Prostate gland (tissue), 2 donors: ENCODE measurements around the gene GCM1. TPM values are rescaled to one million over a fixed set of nuclear protein-coding genes. Genes with fewer than 3 reads are reported as not detected.
"Not testable (repeated sequence)": the region's sequence is repeated elsewhere in the genome, so short reads cannot be mapped to it uniquely, and the experiment has no call there.

Experiments used
- DNase-seq: peaks from one replicate; pipeline ENCODE4 v3.0.0-alpha.2; 2019; ENCODE audit warnings: low spot score
- H3K27ac ChIP-seq, 2 donors: fragments of 200-600 bp; sonication (generic); 2 replicates each; pipeline ENCODE4 v1.5.1; 2017 to 2019
- H3K27me3 ChIP-seq: fragments of 200-600 bp; sonication (generic); replicated peaks from 2 replicates; pipeline ENCODE4 v1.5.1; 2019; ENCODE audit not compliant: insufficient read depth
- H3K36me3 ChIP-seq, 2 donors: fragments of 200-600 bp; sonication (generic); 1 replicate in 1 of 2; 2 replicates in 1 of 2; pipeline versions ENCODE4 v1.5.1 to v1.8.1; 2017 to 2019
- H3K4me1 ChIP-seq: fragments of 200-600 bp; sonication (generic); replicated peaks from 2 replicates; pipeline ENCODE4 v1.5.1; 2019
- H3K4me3 ChIP-seq, 2 donors: fragments of 200-600 bp; sonication (generic); 2 replicates each; pipeline ENCODE4 v1.5.1; 2017 to 2019
- H3K9me3 ChIP-seq: fragments of 200-600 bp; sonication (generic); 2 replicates; pipeline ENCODE4 v1.5.1; 2017
- POLR2A ChIP-seq: fragments of 450-650 bp; IDR thresholded peaks from one replicate; pipeline ENCODE4 v1.6.1; 2016; ENCODE audit warnings: antibody characterized with exemption, mild to moderate bottlenecking
- POLR2AphosphoS5 ChIP-seq: sonication (generic); formaldehyde crosslinking; IDR thresholded peaks from one replicate; pipeline ENCODE4 v1.6.1; 2017; ENCODE audit warnings: antibody characterized with exemption
- WGBS: methylation state at CpG from one replicate; pipeline ENCODE4 v1.1.5; 2018; 5-methylcytosine and 5-hydroxymethylcytosine counted together
- intact Hi-C: fragments of 100-400 bp; cut with DNase I; formaldehyde crosslinking; loops from one replicate; pipeline ENCODE4 v1.14.2; 2022
- total RNA-seq, 2 donors: library from RNA; depleted of rRNA; stranded (reverse); fragments of >200 nt; gene quantifications; one replicate each; pipeline ENCODE4 v1.1.0, GENCODE V29; 2016
- TF ChIP-seq, protein P1 (sequence below), 4 experiments: fragments of 200-600 bp in 2 of 4; fragments of 450-650 bp in 2 of 4; sonication (generic) in 2 of 4; IDR thresholded peaks; 1 replicate in 3 of 4; 2 replicates in 1 of 4; pipeline ENCODE4 v1.5.1; 2016 to 2019; ENCODE audit warnings: antibody characterized with exemption in 4 of 4, mild to moderate bottlenecking in 2 of 4, moderate library complexity in 2 of 4

The GCM1 gene
- total RNA-seq, 2 donors from 2014 or later = 0.09 to 0.34 TPM

DNA sequence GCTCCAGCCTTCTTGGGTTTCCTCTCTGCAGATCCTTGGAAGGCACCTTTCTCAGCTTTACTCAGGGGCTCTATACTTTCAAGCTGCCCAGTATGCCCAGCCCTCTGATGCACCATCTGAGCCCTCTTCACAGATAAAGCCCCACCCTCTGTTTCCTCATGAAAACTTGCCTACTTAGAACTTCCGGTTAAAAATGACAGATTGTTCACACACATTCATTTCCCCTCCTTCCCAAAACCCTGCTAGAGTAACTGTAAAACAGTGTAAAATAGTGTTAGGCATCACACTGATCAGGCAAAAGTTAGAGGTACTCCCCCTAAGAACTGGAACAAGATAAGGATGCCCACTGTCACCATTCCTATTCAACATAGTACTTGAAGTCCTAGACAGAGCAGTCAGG, 14.0 kb upstream of the GCM1 start:
- no peak for TF ChIP-seq POLR2A
- TF ChIP-seq, protein P1, sequence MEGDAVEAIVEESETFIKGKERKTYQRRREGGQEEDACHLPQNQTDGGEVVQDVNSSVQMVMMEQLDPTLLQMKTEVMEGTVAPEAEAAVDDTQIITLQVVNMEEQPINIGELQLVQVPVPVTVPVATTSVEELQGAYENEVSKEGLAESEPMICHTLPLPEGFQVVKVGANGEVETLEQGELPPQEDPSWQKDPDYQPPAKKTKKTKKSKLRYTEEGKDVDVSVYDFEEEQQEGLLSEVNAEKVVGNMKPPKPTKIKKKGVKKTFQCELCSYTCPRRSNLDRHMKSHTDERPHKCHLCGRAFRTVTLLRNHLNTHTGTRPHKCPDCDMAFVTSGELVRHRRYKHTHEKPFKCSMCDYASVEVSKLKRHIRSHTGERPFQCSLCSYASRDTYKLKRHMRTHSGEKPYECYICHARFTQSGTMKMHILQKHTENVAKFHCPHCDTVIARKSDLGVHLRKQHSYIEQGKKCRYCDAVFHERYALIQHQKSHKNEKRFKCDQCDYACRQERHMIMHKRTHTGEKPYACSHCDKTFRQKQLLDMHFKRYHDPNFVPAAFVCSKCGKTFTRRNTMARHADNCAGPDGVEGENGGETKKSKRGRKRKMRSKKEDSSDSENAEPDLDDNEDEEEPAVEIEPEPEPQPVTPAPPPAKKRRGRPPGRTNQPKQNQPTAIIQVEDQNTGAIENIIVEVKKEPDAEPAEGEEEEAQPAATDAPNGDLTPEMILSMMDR (IDR thresholded peaks at IDR 0.05) = no peak
- TF ChIP-seq POLR2AphosphoS5 = no peak
- Histone ChIP-seq H3K4me3 (no peak overlapping the region), H3K36me3 (no peaks in the 10 kb centered on the region), H3K27me3 (no peaks in the 10 kb centered on the region), H3K27ac (no peak overlapping the region), H3K4me1 (no peaks in the 10 kb centered on the region), H3K9me3 (no peaks in the 10 kb centered on the region)
- no peak for DNase-seq
- intact Hi-C loops = no loop called here
- WGBS = 65% methylated on average over 1 of the region's 1 CpG

DNA sequence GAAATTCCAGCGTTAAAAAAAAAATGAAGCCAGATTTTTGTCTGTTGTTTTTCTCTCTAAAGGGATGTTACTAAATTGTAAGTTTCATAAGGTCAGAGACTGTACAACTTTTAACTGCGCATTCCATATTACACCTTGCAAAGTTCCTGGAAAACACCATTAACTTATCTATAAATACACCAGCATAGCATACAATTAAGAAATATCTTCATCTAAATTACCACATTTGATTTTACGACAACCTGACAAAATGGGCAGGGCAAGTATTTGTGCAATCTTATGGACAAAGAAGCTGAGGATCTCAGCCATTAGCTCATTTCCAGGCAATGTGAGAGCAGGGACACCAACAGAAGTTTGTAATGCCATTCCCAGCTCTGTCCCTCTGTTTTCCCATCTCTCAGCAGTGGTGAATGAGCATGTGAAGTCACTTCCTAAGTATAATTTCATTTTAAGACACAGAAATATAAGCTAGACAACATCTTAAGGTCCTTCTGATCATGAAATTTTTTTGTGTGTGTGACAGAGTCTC, 12.9 kb upstream of the GCM1 start:
- DNase-seq = no peak
- Histone ChIP-seq H3K9me3 (no peaks in the 10 kb centered on the region), H3K27me3 (no peaks in the 10 kb centered on the region), H3K27ac (no peak overlapping the region), H3K4me3 (no peak overlapping the region), H3K4me1 (no peaks in the 10 kb centered on the region), H3K36me3 (no peaks in the 10 kb centered on the region)
- no peak for TF ChIP-seq POLR2A
- TF ChIP-seq, protein P1 (IDR thresholded peaks at IDR 0.05) = no peak
- no peak for TF ChIP-seq POLR2AphosphoS5
- 79% methylated on average over 3 of the region's 3 CpGs for WGBS
- intact Hi-C loops = no loop called here

GRCh38 chr6:53159558-53159957, 10.9 kb upstream of the GCM1 start:
- no peak for DNase-seq
- H3K4me3 ChIP-seq = no peak overlapping the region
- intact Hi-C loops = no loop called here
- H3K36me3 ChIP-seq = no peaks in the 10 kb centered on the region
- no peaks in the 10 kb centered on the region for H3K4me1 ChIP-seq
- WGBS = 58% methylated on average over 2 of the region's 2 CpGs
- no peaks in the 10 kb centered on the region for H3K9me3 ChIP-seq
- no peaks in the 10 kb centered on the region for H3K27me3 ChIP-seq
- no peak overlapping the region for H3K27ac ChIP-seq
- TF ChIP-seq, protein P1 (IDR thresholded peaks at IDR 0.05) = no peak
- TF ChIP-seq POLR2A (no peak), POLR2AphosphoS5 (no peak)

GRCh38 chr6:53158076-53158475, 9.4 kb upstream of the GCM1 start:
- H3K4me1 ChIP-seq, H3K27me3 ChIP-seq, H3K36me3 ChIP-seq, H3K27ac ChIP-seq, DNase-seq, H3K9me3 ChIP-seq, H3K4me3 ChIP-seq, intact Hi-C loops: not testable (repeated sequence)
- WGBS = 94% methylated on average over 6 of the region's 6 CpGs

DNA sequence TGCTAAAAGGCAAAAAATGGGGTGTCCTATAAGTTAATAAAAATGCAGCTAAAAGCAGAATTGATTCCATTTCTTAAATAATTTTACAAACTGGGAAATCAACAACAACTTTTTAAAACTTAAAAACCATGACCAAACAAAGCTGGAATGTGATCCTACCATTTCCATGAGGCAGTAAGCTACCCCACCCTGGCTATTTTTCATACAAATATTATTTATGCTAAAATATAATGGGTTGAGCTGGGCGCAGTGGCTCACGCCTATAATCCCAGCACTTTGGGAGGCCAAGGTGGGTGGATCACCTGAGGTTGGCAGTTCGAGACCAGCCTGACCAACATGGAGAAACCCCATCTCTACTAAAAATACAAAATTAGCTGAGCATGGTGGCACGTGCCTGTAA, 6.6 kb upstream of the GCM1 start:
- H3K4me1 ChIP-seq, H3K4me3 ChIP-seq, H3K9me3 ChIP-seq, DNase-seq, H3K27me3 ChIP-seq, H3K27ac ChIP-seq, H3K36me3 ChIP-seq, intact Hi-C loops: not testable (repeated sequence)
- 93% methylated on average over 4 of the region's 4 CpGs for WGBS

- no peak overlapping the region for H3K4me3 ChIP-seq
- no peaks in the 10 kb centered on the region for H3K27me3 ChIP-seq
- no peaks in the 10 kb centered on the region for H3K36me3 ChIP-seq
- intact Hi-C loops = no loop called here
- H3K4me1 ChIP-seq = no peaks in the 10 kb centered on the region
- TF ChIP-seq POLR2A (no peak), POLR2AphosphoS5 (no peak)
- TF ChIP-seq, protein P1 (IDR thresholded peaks at IDR 0.05) = no peak
- H3K9me3 ChIP-seq = no peaks in the 10 kb centered on the region
- H3K27ac ChIP-seq = no peak overlapping the region
- 96% methylated on average over 2 of the region's 2 CpGs for WGBS
- no peak for DNase-seq
Measured at GRCh38 chr6:53154794-53155193, 6.2 kb upstream of the GCM1 start.
